CD4-positive, alpha-beta memory T cell (primary cell): ENCODE results near the gene IP6K1. TPM values are rescaled to one million over a fixed set of nuclear protein-coding genes. Genes with fewer than 3 reads are reported as not detected.

Experiments
- CTCF ChIA-PET: fragments of 350-600 bp; sonication (Branson Sonifier 250); formaldehyde crosslinking; loops from one replicate; lab custom pipeline; 2021; ENCODE audit warnings: inconsistent platforms; ENCODE audit not compliant: partially characterized antibody; lab: Charles Lee
- POLR2A ChIA-PET: fragments of 350-600 bp; sonication (Branson Sonifier 250); formaldehyde crosslinking; loops from one replicate; lab custom pipeline; 2021; ENCODE audit not compliant: partially characterized antibody; lab: Charles Lee
- DNase-seq, 5 donors: peaks; one replicate each; pipeline versions ENCODE4 v3.0.0 to v3.0.0-alpha.2; 2020 to 2022; ENCODE audit warnings: mixed read lengths in 1 of 5
- H3K27ac ChIP-seq: one replicate; pipeline ENCODE4 v1.7.0; 2013; ENCODE audit warnings: low read depth, low read length
- H3K27me3 ChIP-seq: 2 replicates; pipeline ENCODE4 v1.7.0; 2013; ENCODE audit warnings: mild to moderate bottlenecking, low read length, moderate library complexity; ENCODE audit not compliant: insufficient read depth
- H3K36me3 ChIP-seq: 2 replicates; pipeline ENCODE4 v1.7.0; 2013; ENCODE audit warnings: mild to moderate bottlenecking, low read length, moderate library complexity; ENCODE audit not compliant: insufficient read depth
- H3K4me1 ChIP-seq: 2 replicates; pipeline ENCODE4 v1.7.0; 2013; ENCODE audit warnings: mild to moderate bottlenecking, low read length, moderate library complexity; ENCODE audit not compliant: insufficient read depth
- H3K4me3 ChIP-seq, 2 donors: one replicate each; pipeline ENCODE4 v1.7.0; 2013; ENCODE audit warnings: low read length in 2 of 2, mild to moderate bottlenecking in 1 of 2
- H3K9me3 ChIP-seq, 2 donors: one replicate each; pipeline ENCODE4 v1.7.0; 2013; ENCODE audit warnings: low read length in 2 of 2, control low read depth in 1 of 2; ENCODE audit not compliant: control insufficient read depth in 1 of 2
- H3K27ac Mint-ChIP-seq, 7 donors: one replicate each; pipeline ENCODE4 v1.8.0; 2020 to 2021; ENCODE audit warnings: mixed read lengths in 7 of 7, mild to moderate bottlenecking in 6 of 7, inconsistent platforms in 3 of 7, moderate library complexity in 3 of 7
- H3K27me3 Mint-ChIP-seq, 2 donors: one replicate each; pipeline ENCODE4 v1.8.0; 2020 to 2021; ENCODE audit warnings: mixed read lengths in 2 of 2
- H3K36me3 Mint-ChIP-seq, 2 donors: one replicate each; pipeline ENCODE4 v1.8.0; 2020 to 2021; ENCODE audit warnings: mixed read lengths in 2 of 2, inconsistent platforms in 1 of 2, mild to moderate bottlenecking in 1 of 2
- H3K4me1 Mint-ChIP-seq, 4 donors: one replicate each; pipeline ENCODE4 v1.8.0; 2020 to 2021; ENCODE audit warnings: mixed read lengths in 4 of 4, mild to moderate bottlenecking in 1 of 4
- H3K4me3 Mint-ChIP-seq, 8 donors: one replicate each; pipeline ENCODE4 v1.8.0; 2020 to 2021; ENCODE audit warnings: mixed read lengths in 8 of 8, mild to moderate bottlenecking in 7 of 8, moderate library complexity in 6 of 8, inconsistent platforms in 3 of 8
- H3K9me3 Mint-ChIP-seq, 8 donors: one replicate each; pipeline ENCODE4 v1.8.0; 2020 to 2021; ENCODE audit warnings: mixed read lengths in 8 of 8, mild to moderate bottlenecking in 5 of 8, inconsistent platforms in 3 of 8, moderate library complexity in 1 of 8
- intact Hi-C: fragments of 100-400 bp; cut with micrococcal nuclease; formaldehyde crosslinking; loops from one replicate; pipeline ENCODE4 v1.15.1; 2023
- polyA plus RNA-seq, 2 donors: library from polyadenylated mRNA; unstranded; fragments of 300-500 nt; fragmentation: Illumina TruSeq; gene quantifications; one replicate each; pipeline ENCODE4 v1.2.3, GENCODE V29; 2021
- total RNA-seq, 2 experiments: library from RNA; stranded (reverse); gene quantifications; one replicate each; pipeline ENCODE4 v1.2.3, GENCODE V29; 2021

Gene IP6K1
- total and polyA plus RNA-seq, 4 experiments from 2014 or later = 19.4 to 60.0 (median 44.4) TPM

DNA sequence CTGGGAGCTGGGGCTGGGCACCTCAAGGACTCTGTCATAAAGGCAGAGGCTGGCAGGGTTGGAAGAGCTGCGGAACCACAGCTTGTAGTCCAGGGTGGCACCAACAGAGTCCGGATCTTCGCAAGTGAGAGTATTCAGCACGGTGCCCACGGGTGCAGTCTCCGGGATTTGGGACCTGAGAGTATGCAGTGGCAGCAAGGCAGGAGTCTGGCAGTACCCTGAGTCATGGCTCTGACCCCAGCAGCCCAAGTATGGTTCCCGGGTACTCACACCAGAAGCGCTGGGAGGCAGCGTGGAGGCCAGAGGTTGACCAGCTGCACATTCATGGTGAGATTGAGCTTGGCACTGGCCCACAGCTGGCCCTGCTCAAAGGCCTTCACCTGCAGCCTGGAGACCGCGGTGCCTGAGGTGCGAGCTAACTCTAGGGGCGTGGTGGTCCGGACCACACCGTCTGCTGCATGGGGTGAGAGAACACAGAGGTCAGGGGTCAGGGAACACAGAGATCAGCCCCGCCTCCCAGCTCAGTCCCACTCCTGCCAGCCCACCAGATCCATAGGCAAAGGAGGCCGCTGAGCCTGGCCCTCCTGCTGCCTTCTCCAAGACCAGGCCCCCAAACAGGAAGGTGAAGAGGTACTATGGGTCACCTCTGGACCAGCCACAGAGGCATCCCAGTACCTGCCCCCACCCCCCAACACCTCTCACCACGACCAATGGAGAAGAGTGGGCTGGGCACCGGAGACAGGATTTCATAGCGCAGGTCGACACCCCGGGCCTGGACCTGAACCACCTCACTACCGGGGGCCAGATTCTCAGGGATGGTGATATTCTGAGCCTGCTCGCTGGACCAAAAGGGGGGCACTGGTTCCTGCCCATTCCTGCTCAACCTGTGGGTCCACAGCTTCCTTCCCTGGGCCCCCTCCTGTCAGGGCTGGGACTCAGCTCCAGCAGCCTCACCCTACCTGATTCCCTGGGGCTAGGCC lies 8.9 kb upstream of the IP6K1 start:
- no peak overlapping the region for H3K27ac ChIP-seq
- POLR2A ChIA-PET = no interaction called here
- peaks cover 0 to 2% of the 10 kb centered on the region in 2 donors for H3K27me3 Mint-ChIP-seq

GRCh38 chr3:49794431-49794830 lies 8.1 kb upstream of the IP6K1 start:
- Histone ChIP-seq H3K4me3 (no peak overlapping the region), H3K27ac (no peak overlapping the region), H3K36me3 (no peaks in the 10 kb centered on the region), H3K27me3 (no peaks in the 10 kb centered on the region), H3K4me1 (peaks cover 4% of the 10 kb centered on the region), H3K9me3 (no peaks in the 10 kb centered on the region)
- Mint-ChIP-seq H3K9me3 (peaks cover 0 to 4% (median 0%) of the 10 kb centered on the region in 8 donors), H3K4me3 (no peak overlapping the region), H3K27ac (no peak overlapping the region), H3K27me3 (peaks cover 2% of the 10 kb centered on the region in 2 donors), H3K4me1 (peaks cover 3 to 7% (median 5%) of the 10 kb centered on the region in 4 donors), H3K36me3 (peaks cover 0 to 2% of the 10 kb centered on the region in 2 donors)
- intact Hi-C loops = no loop called here
- ChIA-PET CTCF (no interaction called here), POLR2A (no interaction called here)
- no peak for DNase-seq

More for the DNA sequence above, 8.9 kb upstream of the IP6K1 start:
- no peaks in the 10 kb centered on the region for H3K36me3 Mint-ChIP-seq
- H3K9me3 Mint-ChIP-seq = peaks cover 0 to under 1% (median 0%) of the 10 kb centered on the region in 8 donors
- H3K4me1 ChIP-seq = no peaks in the 10 kb centered on the region
- intact Hi-C loops = no loop called here
- no peak for DNase-seq
- CTCF ChIA-PET = interaction anchor here (0.7 to 14.9 kb wide), 2 partner anchors 43 to 124 kb away, joined by 4 to 310 read pairs; no protein-coding TSS in a partner anchor
- peak overlapping the region in 1 of 8 donors; percentile 15 for H3K4me3 Mint-ChIP-seq
- no peak overlapping the region for H3K4me3 ChIP-seq
- H3K36me3 ChIP-seq = no peaks in the 10 kb centered on the region
- H3K27ac Mint-ChIP-seq = no peak overlapping the region
- H3K27me3 ChIP-seq = no peaks in the 10 kb centered on the region
- H3K9me3 ChIP-seq = no peaks in the 10 kb centered on the region
- H3K4me1 Mint-ChIP-seq = peaks cover 0 to 3% (median 2%) of the 10 kb centered on the region in 4 donors

DNA sequence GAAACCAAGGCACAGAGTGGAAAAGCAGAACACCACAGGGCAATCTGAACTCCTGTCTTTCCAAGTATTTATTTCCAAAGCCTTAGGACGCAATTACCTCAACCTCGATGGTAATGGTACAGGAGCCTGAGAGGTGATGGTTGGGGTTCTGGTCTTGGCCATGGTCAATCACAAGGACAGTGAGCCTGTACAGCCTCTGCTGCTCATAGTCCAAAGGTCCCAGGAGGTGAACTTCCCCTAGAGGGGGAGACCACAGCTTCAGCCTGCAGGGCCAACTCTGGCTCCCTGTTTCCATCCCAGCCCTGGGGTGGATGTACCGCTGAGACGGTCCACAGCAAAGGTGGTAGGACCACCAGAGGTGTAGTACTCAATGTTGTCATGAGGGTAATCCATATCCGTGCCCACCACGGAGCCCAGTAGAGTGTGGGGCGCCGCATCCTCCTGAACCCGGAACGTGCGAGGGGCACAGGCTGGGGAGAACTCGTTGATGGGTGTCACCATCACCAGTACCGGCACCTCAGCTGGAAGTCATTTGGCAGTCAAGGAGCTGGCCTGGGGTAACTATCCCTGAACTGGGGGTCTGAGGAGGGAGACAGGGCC lies 7.2 kb upstream of the IP6K1 start:
- intact Hi-C loops = no loop called here
- ChIA-PET POLR2A (no interaction called here), CTCF (no interaction called here)
- H3K9me3 ChIP-seq = no peaks in the 10 kb centered on the region
- H3K9me3 Mint-ChIP-seq = peaks cover 0 to 4% (median 0%) of the 10 kb centered on the region in 8 donors
- H3K36me3 ChIP-seq = no peaks in the 10 kb centered on the region
- peaks cover 2% of the 10 kb centered on the region in 2 donors for H3K27me3 Mint-ChIP-seq
- H3K27me3 ChIP-seq = no peaks in the 10 kb centered on the region
- no peak overlapping the region for H3K27ac ChIP-seq
- DNase-seq = no peak
- no peak overlapping the region for H3K27ac Mint-ChIP-seq
- no peak overlapping the region for H3K4me3 Mint-ChIP-seq
- H3K4me1 ChIP-seq = peaks cover 4% of the 10 kb centered on the region
- peaks cover 3 to 7% (median 5%) of the 10 kb centered on the region in 4 donors for H3K4me1 Mint-ChIP-seq
- no peak overlapping the region for H3K4me3 ChIP-seq
- H3K36me3 Mint-ChIP-seq = peaks cover 0 to 2% of the 10 kb centered on the region in 2 donors

GRCh38 chr3:49792371-49793150 lies 6.2 kb upstream of the IP6K1 start:
- Mint-ChIP-seq H3K4me1 (peaks cover 3 to 7% (median 5%) of the 10 kb centered on the region in 4 donors), H3K36me3 (peaks cover 0 to 2% of the 10 kb centered on the region in 2 donors), H3K9me3 (peaks cover 0 to 4% (median 0%) of the 10 kb centered on the region in 8 donors), H3K4me3 (no peak overlapping the region), H3K27me3 (peaks cover 2% of the 10 kb centered on the region in 2 donors), H3K27ac (no peak overlapping the region)
- peaks cover 4% of the 10 kb centered on the region for H3K4me1 ChIP-seq
- H3K27me3 ChIP-seq = no peaks in the 10 kb centered on the region
- CTCF ChIA-PET = no interaction called here
- no peaks in the 10 kb centered on the region for H3K9me3 ChIP-seq
- intact Hi-C loops = no loop called here
- no peak for DNase-seq
- H3K27ac ChIP-seq = no peak overlapping the region
- no peak overlapping the region for H3K4me3 ChIP-seq
- no peaks in the 10 kb centered on the region for H3K36me3 ChIP-seq
- POLR2A ChIA-PET = no interaction called here

- peaks cover 0 to 4% (median 0%) of the 10 kb centered on the region in 8 donors for H3K9me3 Mint-ChIP-seq
- peaks cover 6 to 15% (median 11%) of the 10 kb centered on the region in 4 donors for H3K4me1 Mint-ChIP-seq
- intact Hi-C loops = no loop called here
- peaks cover 0 to 4% of the 10 kb centered on the region in 2 donors for H3K36me3 Mint-ChIP-seq
- Histone ChIP-seq H3K27me3 (no peaks in the 10 kb centered on the region), H3K4me3 (no peak overlapping the region), H3K36me3 (no peaks in the 10 kb centered on the region), H3K4me1 (peaks cover 12% of the 10 kb centered on the region), H3K27ac (no peak overlapping the region), H3K9me3 (no peaks in the 10 kb centered on the region)
- DNase-seq = no peak
- H3K27me3 Mint-ChIP-seq = peaks cover 0 to 2% of the 10 kb centered on the region in 2 donors
- no peak overlapping the region for H3K27ac Mint-ChIP-seq
- ChIA-PET POLR2A (interaction anchor here (1.4 kb wide), 1 partner anchor 12 kb away, joined by 3 read pairs; no protein-coding TSS in a partner anchor), CTCF (interaction anchor here (1.0 kb wide), 1 partner anchor 11 kb away, joined by 3 read pairs; no protein-coding TSS in a partner anchor)
- no peak overlapping the region for H3K4me3 Mint-ChIP-seq
Measured at GRCh38 chr3:49791571-49791970, 5.2 kb upstream of the IP6K1 start.

- peaks cover 12% of the 10 kb centered on the region for H3K4me1 ChIP-seq
- H3K36me3 ChIP-seq = no peaks in the 10 kb centered on the region
- CTCF ChIA-PET = interaction anchor here (1.0 to 1.2 kb wide), 2 partner anchors 11 to 12 kb away, joined by 3 read pairs; no protein-coding TSS in a partner anchor
- H3K9me3 ChIP-seq = no peaks in the 10 kb centered on the region
- Mint-ChIP-seq H3K27ac (peak overlapping the region in 4 of 7 donors; percentile 4 to 95 (median 16)), H3K4me3 (no peak overlapping the region), H3K9me3 (peaks cover 0 to 4% (median 0%) of the 10 kb centered on the region in 8 donors), H3K4me1 (peaks cover 6 to 17% (median 13%) of the 10 kb centered on the region in 4 donors), H3K27me3 (peaks cover 0 to 2% of the 10 kb centered on the region in 2 donors), H3K36me3 (peaks cover 0 to 6% of the 10 kb centered on the region in 2 donors)
- H3K27me3 ChIP-seq = no peaks in the 10 kb centered on the region
- H3K4me3 ChIP-seq = no peak overlapping the region
- intact Hi-C loops = no loop called here
- no peak overlapping the region for H3K27ac ChIP-seq
- POLR2A ChIA-PET = interaction anchor here (1.4 kb wide), 1 partner anchor 13 kb away, joined by 3 read pairs; no protein-coding TSS in a partner anchor
- DNase-seq = no peak
Measured at GRCh38 chr3:49790626-49791411, 4.5 kb upstream of the IP6K1 start.
